HG02938 (cell line): Measurements from ENCODE around the gene GALNT17.

Experiments
- ATAC-seq: cut with Tn5 transposase; IDR thresholded peaks from one replicate; pipeline ENCODE4 v1.9.1; 2021; ENCODE audit warnings: mild to moderate bottlenecking, moderate library complexity; ENCODE audit not compliant: unreplicated experiment

Gene GALNT17

GRCh38 chr7:71384094-71384493 is 252.2 kb downstream of the GALNT17 start:
- no peak for ATAC-seq

DNA sequence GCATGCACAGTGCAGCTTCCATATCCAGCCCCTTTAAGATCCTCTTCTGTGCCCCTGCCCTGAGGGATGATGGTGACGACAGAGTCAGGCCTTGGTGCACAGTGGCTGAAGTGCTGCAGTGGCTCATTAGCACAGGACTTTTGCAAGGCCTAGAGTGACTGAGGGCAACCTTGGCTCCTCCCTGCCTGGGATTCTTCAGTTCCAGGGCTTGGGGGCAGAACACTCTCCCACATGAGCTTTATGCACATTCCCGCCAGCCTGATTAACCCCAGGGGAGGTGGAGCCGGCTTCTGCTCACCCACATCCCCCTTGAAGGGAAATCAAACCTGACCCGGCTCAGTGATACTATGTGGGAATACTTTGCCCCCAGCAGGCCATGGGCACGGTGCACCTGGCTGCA is 253.4 kb downstream of the GALNT17 start:
- no peak for ATAC-seq

- ATAC-seq: no peak
Observed at GRCh38 chr7:71386152-71386785, 254.3 kb downstream of the GALNT17 start.

DNA sequence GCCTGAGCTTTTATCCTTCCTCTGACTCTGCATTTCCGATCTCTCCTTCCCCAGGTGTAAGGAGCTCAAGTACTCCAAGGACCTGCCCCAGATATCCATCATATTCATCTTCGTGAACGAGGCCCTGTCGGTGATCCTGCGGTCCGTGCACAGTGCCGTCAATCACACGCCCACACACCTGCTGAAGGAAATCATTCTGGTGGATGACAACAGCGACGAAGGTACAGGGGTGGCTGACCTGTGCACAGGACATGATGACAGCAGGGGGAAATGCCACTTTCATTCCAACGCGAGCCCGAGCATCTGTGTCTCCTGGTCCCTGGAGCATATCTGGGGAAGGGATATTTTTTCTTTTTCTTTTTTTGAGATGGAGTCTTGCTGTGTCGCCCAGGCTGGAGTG is 256.2 kb downstream of the GALNT17 start:
- ATAC-seq: no peak

- no peak for ATAC-seq
Observed at GRCh38 chr7:71389976-71390375, 258.0 kb downstream of the GALNT17 start.

GRCh38 chr7:71393661-71394060 is 261.7 kb downstream of the GALNT17 start:
- ATAC-seq: no peak

- no peak for ATAC-seq
Observed at GRCh38 chr7:71402684-71403083, 270.7 kb downstream of the GALNT17 start.

- no peak for ATAC-seq
Observed at GRCh38 chr7:71403202-71403946, 271.4 kb downstream of the GALNT17 start.

GRCh38 chr7:71404726-71405345 is 272.9 kb downstream of the GALNT17 start:
- no peak for ATAC-seq

DNA sequence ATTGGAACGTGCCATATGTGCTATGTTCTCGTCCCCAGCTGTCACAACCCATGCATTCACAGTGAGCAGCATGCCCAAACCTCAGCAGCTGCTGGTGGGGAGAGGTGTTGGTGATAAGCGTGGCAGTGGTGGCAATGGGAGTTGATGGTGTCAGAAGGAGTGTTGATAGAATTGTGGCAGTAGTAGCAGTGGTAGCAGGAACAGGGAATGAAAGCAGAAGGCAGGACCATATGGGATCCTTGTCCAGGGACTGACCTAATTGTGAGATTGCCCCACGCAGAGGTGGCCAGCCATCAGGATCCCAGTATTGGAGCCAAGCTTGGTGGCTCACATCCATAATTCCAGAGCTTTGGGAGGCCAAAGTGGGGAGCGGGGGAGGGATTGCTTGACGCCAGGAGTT is 276.3 kb downstream of the GALNT17 start:
- ATAC-seq: no peak

DNA sequence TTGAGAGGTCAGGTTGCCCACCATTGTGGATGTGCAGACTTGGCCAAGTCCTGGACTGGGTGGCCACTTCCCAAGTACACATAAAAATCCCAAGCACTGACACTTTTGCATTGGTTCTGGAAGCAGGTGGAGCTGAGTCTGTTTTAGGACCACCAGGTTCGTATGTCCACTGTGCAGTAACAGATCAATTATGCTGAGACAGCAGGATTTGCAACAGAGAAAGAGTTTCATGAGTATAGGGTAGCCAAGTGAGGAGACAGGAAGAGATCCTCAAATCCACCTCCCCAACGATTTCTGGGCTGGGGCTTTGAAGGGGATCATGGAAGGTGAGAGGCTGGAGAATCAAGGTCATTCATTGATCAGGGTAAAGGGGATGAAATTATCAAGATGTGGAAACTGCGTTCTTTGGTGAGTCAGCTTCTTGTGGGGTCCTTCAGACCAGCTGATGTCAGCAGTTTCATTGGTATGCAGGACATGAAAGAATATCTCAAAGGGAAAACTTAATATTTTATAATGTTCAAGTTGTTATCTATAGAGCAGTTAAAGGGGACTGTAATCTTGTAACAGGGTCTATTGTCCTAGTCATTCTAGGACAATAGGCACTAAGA is 277.7 kb downstream of the GALNT17 start:
- ATAC-seq: no peak

- ATAC-seq: no peak
Observed at GRCh38 chr7:71411475-71411874, 279.5 kb downstream of the GALNT17 start.

DNA sequence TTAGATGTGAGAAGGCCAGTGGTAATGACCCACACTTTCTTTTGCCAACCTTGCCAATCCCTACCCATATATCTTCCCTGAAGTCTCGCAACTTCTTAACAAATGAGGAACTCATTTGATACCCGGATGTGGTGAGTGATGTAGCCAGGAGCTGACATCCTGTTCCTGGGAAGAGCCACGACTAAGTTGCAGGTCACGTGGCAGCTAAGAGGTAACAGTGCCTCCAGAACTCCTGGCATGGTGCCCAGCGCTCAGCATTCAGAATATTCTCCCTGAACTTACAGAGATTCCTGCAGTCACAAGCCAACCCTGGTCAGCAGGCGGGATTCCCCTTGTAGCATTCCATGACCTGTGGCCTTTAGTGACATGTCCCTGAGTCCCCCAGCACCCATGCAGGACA is 282.5 kb downstream of the GALNT17 start:
- no peak for ATAC-seq

DNA sequence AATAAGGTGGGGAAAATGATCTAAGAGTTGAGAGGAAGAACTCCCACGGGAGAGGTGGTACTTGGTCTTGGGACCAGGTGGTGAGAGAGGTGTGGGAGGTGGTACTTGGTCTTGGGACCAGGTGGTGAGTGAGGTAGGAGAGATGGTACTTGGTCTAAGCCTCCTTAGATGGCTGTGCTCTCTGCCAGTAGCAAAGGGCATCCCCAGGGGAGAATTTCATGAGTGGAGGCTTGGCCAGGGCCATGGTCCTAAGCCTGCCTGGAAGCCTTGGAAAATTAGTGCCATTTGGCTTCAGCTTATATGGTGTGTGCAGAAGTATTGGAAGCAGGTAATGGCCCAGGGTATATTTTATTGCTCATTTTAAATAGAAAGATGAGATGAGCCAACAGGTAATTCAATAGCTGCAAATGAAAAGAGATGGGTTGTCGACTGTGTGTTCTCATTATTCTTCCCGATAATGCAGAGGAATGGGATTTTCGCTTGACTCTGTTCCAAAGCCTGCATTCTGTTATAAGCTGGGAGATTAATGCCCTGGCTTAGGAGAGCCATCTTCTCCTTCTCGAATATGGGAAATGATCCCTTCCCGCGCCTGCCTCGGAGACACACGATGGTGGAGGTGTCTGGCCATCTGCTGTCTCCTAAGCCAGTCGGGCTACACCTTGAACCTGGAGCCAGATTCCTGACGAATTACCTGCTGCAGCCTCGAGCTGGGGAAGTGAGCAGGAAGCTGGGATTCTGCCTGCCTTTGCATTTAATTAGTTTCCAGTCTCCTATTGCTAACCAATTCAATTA is 287.8 kb downstream of the GALNT17 start:
- ATAC-seq: no peak

DNA sequence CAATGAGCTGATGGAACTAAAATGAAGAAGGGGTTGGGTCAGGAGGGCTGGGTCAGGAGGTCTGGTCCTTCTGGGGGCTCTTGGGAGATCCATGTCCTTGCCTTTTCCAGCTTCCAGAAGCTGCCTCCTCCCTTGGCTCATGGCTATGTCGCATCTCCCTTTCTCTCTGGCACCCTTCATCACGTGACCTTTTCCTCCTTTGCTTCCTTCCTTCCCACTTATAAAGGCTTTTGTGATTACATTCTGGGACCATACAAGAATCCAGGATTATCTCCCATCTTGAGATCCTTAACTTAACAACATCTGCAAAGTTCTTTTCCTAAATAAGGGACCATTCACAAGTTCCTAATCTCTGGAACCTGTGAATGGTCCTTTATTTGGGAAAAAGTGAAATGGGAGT is 290.2 kb downstream of the GALNT17 start:
- ATAC-seq: no peak

DNA sequence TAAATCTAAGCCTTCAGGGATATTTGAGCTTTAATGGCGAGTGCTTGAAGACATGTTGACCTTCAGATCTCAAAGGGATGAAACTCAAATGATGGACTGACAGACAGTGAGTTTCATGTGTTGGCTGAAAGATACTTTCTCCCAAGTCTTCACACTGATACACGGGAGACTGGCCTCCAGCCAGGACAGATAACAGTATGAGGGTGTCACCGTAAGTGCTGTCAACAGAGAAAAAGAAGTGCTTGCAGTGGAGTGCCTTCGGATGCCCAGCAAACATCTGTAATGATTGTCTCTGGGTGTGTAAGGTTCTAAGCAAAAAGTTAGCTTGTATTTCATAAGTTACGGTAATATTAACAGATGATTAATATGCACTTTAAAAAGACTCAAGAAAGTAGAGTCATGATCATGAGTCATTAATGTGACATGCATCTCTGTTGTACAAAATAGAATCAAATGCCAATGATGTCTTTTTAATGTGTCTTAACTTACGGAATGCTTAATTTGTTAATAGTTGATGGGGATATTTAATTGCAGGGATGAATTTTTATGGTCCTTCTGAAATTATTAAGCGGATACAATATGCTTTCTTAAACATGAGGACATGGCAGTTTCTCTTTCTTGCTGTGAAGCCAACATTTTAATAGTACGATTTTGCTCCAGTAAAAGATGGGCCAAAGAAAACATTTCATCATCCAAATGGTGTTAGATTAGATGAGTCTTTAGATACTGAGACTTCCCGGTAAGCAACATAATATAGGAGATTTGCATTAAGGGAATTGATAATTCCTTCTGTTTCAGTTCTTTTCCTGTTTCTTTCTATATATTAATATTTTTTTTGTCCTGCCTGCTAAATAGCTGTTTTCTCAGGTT is 292.5 kb downstream of the GALNT17 start:
- no peak for ATAC-seq

DNA sequence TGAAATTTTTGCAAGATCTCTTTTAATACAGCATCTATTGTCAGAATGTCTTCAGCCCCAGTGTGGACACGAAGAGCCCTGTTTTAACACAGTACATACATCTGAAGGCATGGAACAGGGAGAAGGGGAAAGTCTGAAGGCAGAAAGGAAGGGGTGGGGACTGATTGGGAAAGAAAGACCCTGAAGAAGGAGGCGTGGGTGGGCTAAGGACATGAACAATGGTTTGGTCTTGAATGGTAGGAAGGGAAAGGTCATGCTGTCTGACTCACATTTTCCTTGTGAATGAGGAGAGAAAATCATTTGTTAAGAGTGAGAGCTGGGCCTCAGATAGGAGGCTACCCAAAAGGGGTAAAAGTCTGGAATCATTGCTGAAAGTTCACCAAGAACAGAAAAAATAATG is 297.1 kb downstream of the GALNT17 start:
- ATAC-seq: no peak

DNA sequence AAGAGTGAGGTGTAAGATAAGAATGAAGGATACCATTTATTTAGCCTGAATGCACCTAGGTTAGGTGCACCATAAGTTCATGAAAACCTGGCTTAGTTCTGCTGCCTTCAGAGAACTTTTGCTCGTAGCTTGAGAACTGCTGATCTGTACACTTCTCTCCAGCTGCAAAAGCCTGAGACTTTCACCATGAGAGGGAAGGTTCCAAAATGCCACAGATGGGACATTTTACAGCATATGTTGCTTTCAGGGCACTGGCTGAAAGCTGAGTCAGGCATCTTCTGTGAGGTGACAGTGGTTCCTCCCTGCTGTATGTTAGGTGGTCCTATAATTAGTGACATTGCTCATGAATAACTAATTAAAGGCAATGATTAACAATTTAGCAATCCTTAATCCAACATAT is 298.3 kb downstream of the GALNT17 start:
- no peak for ATAC-seq

DNA sequence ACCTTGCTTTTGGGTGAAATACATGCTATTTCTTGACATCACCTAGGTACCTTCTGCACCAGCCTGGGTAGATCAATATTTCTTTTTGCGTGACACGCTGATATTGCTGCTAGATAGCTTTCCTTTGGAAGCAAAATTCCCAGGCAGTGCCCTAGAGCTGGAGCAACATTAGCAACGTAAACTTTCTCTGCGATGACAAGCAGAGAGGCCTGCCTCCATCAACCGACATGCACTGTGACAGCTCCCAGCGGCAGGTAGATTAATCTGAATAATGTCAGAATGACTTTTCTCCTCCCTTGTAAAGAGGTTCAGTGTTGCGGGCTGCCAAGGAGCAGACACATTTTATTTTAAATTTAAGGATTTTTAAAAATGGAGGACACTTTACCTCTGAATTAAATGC is 307.4 kb downstream of the GALNT17 start:
- ATAC-seq: no peak
